ENCODE results near the gene ARID5B. TPM values are rescaled to one million over a fixed set of nuclear protein-coding genes. Genes with fewer than 3 reads are reported as not detected.
A peak's percentile ranks its signal among the peaks of the same experiment; 100 is the strongest.

The ARID5B gene
- total and polyA plus RNA-seq, 5 donors from 2014 or later = 58.1 to 169 (median 64.0) TPM

DNA sequence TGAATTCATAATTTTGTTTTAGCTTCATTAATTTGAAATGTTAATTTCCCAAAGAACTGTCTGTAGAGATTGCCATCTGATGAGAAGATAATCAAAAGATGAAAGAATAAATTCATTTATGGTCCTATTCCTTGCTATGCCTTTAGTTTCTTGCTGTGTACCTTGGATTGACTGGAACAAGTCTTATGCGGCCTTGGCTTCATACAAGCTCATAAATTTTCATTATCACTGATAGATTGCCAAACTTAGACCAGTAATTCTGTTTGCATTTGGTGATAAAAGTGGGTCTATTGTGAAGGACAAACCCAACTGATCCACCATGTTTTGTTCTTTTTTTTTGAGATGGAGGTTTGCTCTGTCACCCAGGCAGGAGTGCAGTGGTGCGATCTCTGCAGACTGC, 48.2 kb downstream of the ARID5B start:
- H3K36me3 ChIP-seq (ENCODE audit: control insufficient read depth, insufficient read depth, low read length) = peaks cover 64% of the 10 kb centered on the region
- no peaks in the 10 kb centered on the region for H3K27me3 ChIP-seq (ENCODE audit: control insufficient read depth, insufficient read depth, low read length)
- no peak overlapping the region for H3K27ac Mint-ChIP-seq
- no peaks in the 10 kb centered on the region for H3K9me3 ChIP-seq (ENCODE audit: control insufficient read depth in 2 of 2, low read length in 2 of 2)
- peaks cover 2% of the 10 kb centered on the region for H3K4me1 ChIP-seq (ENCODE audit: control insufficient read depth, insufficient read depth, low read length, poor library complexity, severe bottlenecking)
- no peak overlapping the region for H3K4me3 ChIP-seq (ENCODE audit: low read depth, low read length)
- no peaks in the 10 kb centered on the region for H3K9me3 Mint-ChIP-seq
- H3K4me3 Mint-ChIP-seq = no peak overlapping the region
- ATAC-seq (ENCODE audit: low read depth in 2 of 2) = no peak
- peaks cover 27 to 44% (median 31%) of the 10 kb centered on the region in 4 donors for H3K4me1 Mint-ChIP-seq
- H3K27ac ChIP-seq (ENCODE audit: insufficient read depth, low read length, poor library complexity, severe bottlenecking) = no peak overlapping the region
- no peaks in the 10 kb centered on the region for H3K27me3 Mint-ChIP-seq
- peaks cover 46% of the 10 kb centered on the region for H3K36me3 Mint-ChIP-seq
- no peak for DNase-seq

DNA sequence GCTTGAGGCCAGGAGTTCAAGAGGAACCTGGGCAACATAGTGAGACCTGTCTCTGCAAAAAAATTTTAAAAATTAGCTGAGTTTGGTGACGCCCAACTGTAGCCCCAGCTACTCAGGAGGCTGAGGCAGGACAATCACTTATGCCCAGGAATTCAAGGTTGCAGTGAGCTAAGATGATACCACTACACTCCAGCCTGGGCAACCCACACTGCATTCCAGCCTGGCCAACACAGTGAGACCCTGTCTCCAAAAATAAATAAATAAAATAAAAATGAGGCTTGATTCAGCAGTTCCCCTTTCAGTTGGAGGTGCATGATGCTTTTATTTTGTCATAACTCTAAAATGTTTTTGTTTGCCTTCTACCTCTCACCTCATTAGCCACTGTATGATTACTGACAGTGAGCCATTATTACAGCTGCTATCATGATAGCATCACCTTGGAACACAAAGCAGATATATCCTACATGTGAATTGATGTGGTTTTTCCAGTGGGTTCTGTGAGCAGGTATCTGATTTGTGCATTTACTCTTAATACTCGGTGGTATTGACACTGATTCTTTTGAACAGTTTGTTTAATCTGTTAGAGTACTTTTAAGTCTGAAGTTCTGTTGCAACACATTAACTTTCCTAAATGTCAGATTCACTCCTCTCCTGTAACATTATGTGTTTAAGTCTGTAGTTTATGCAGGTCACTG, 49.1 kb downstream of the ARID5B start:
- Histone ChIP-seq H3K9me3 (ENCODE audit: control insufficient read depth in 2 of 2, low read length in 2 of 2) (no peaks in the 10 kb centered on the region), H3K27me3 (ENCODE audit: control insufficient read depth, insufficient read depth, low read length) (no peaks in the 10 kb centered on the region), H3K27ac (ENCODE audit: insufficient read depth, low read length, poor library complexity, severe bottlenecking) (no peak overlapping the region), H3K4me1 (ENCODE audit: control insufficient read depth, insufficient read depth, low read length, poor library complexity, severe bottlenecking) (no peaks in the 10 kb centered on the region), H3K36me3 (ENCODE audit: control insufficient read depth, insufficient read depth, low read length) (peaks cover 63% of the 10 kb centered on the region), H3K4me3 (ENCODE audit: low read depth, low read length) (no peak overlapping the region)
- peaks cover 32 to 46% (median 34%) of the 10 kb centered on the region in 4 donors for H3K4me1 Mint-ChIP-seq
- H3K27me3 Mint-ChIP-seq = no peaks in the 10 kb centered on the region
- no peaks in the 10 kb centered on the region for H3K9me3 Mint-ChIP-seq
- H3K36me3 Mint-ChIP-seq = peaks cover 49% of the 10 kb centered on the region
- H3K4me3 Mint-ChIP-seq = peak overlapping the region in 1 of 4 donors; percentile 21
- DNase-seq (no peak), ATAC-seq (ENCODE audit: low read depth in 2 of 2) (no peak)
- H3K27ac Mint-ChIP-seq = peak overlapping the region in 2 of 3 donors; percentile 46 to 79

DNA sequence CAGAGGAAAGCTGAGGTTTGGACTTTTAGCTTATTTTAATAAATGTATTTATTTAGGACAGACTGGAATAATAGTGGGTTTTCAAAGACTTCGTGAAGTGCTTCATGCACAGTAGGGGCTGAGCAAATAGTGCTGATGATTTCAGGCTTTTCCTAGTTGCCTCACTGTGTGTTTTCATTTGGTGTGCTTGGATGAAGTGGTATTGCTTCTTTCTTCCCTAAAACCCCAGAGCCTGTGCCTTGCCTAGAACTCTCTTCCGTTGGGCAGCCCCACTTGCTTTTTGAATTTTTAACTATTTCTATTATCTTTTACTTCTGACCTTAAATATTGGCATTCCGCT, 49.6 kb downstream of the ARID5B start:
- Mint-ChIP-seq H3K4me3 (peak overlapping the region in 1 of 4 donors; percentile 21), H3K4me1 (peaks cover 33 to 49% (median 35%) of the 10 kb centered on the region in 4 donors), H3K27ac (peak overlapping the region in 1 of 3 donors; percentile 46), H3K27me3 (no peaks in the 10 kb centered on the region), H3K9me3 (no peaks in the 10 kb centered on the region), H3K36me3 (peaks cover 49% of the 10 kb centered on the region)
- H3K27me3 ChIP-seq (ENCODE audit: control insufficient read depth, insufficient read depth, low read length) = no peaks in the 10 kb centered on the region
- no peak for DNase-seq
- no peak overlapping the region for H3K4me3 ChIP-seq (ENCODE audit: low read depth, low read length)
- no peaks in the 10 kb centered on the region for H3K4me1 ChIP-seq (ENCODE audit: control insufficient read depth, insufficient read depth, low read length, poor library complexity, severe bottlenecking)
- no peak for ATAC-seq (ENCODE audit: low read depth in 2 of 2)
- no peaks in the 10 kb centered on the region for H3K9me3 ChIP-seq (ENCODE audit: control insufficient read depth in 2 of 2, low read length in 2 of 2)
- H3K36me3 ChIP-seq (ENCODE audit: control insufficient read depth, insufficient read depth, low read length) = peaks cover 63% of the 10 kb centered on the region
- H3K27ac ChIP-seq (ENCODE audit: insufficient read depth, low read length, poor library complexity, severe bottlenecking) = no peak overlapping the region

DNA sequence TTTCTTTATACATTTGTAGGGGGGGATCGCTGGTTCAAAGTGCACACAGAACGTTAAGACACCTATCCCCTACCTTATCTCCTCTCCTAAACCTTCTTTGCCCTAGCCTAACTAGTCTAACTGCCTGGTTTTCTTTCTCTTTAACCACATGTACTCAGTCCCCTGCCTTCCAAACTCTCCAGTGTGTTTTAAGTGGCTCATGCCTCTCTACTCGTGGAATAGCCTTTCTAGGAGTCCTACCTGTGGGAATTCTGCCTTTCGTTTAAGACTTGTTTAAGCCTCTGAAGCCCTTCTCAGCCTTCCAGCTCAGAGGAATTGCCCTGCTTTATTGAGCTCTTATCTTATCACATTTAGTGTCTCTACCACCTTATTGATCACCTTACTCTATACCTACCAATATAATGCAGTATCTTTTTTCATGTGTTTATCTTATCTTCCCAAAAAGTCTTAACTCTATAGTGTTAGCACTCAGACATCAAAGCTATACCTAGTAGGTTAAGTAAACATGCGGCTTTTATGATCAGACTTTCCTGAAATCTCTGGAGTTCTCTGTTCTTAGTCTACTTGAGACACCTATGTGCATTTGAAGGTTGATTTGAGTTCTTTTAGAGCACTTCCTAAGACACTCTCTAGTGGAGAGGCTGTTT, 50.7 kb downstream of the ARID5B start:
- Histone ChIP-seq H3K27ac (ENCODE audit: insufficient read depth, low read length, poor library complexity, severe bottlenecking) (no peak overlapping the region), H3K27me3 (ENCODE audit: control insufficient read depth, insufficient read depth, low read length) (no peaks in the 10 kb centered on the region), H3K4me1 (ENCODE audit: control insufficient read depth, insufficient read depth, low read length, poor library complexity, severe bottlenecking) (no peaks in the 10 kb centered on the region), H3K9me3 (ENCODE audit: control insufficient read depth in 2 of 2, low read length in 2 of 2) (no peaks in the 10 kb centered on the region), H3K36me3 (ENCODE audit: control insufficient read depth, insufficient read depth, low read length) (peaks cover 54% of the 10 kb centered on the region), H3K4me3 (ENCODE audit: low read depth, low read length) (no peak overlapping the region)
- DNase-seq = no peak
- no peak overlapping the region for H3K4me3 Mint-ChIP-seq
- peak overlapping the region; percentile 4 to 53 (median 14) for H3K27ac Mint-ChIP-seq
- H3K9me3 Mint-ChIP-seq = no peaks in the 10 kb centered on the region
- H3K4me1 Mint-ChIP-seq = peaks cover 33 to 53% (median 43%) of the 10 kb centered on the region in 4 donors
- peaks cover 53% of the 10 kb centered on the region for H3K36me3 Mint-ChIP-seq
- ATAC-seq (ENCODE audit: low read depth in 2 of 2) = no peak
- H3K27me3 Mint-ChIP-seq = no peaks in the 10 kb centered on the region

DNA sequence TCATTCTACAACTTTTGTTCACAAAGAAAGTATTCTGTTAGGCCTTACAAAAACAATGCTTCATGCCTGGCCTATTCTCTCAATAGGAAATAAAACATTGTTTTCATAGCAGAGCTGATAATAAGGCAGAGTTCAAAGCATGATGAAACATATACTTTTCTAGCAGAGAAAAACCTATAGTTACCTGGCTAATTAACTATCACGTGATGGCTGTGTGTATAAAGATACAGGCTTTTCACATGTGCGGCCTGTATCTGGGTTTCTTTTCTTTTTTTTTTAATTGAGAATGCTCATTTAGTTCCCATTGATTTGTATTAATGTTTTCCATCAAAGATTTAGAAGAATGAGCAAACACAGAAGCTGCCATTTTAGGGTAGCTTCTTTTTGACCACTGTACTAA, 51.7 kb downstream of the ARID5B start:
- H3K4me3 ChIP-seq (ENCODE audit: low read depth, low read length) = no peak overlapping the region
- no peaks in the 10 kb centered on the region for H3K9me3 ChIP-seq (ENCODE audit: control insufficient read depth in 2 of 2, low read length in 2 of 2)
- H3K27ac ChIP-seq (ENCODE audit: insufficient read depth, low read length, poor library complexity, severe bottlenecking) = no peak overlapping the region
- DNase-seq (no peak), ATAC-seq (ENCODE audit: low read depth in 2 of 2) (no peak)
- no peaks in the 10 kb centered on the region for H3K27me3 ChIP-seq (ENCODE audit: control insufficient read depth, insufficient read depth, low read length)
- H3K4me1 ChIP-seq (ENCODE audit: control insufficient read depth, insufficient read depth, low read length, poor library complexity, severe bottlenecking) = no peaks in the 10 kb centered on the region
- Mint-ChIP-seq H3K36me3 (peaks cover 50% of the 10 kb centered on the region), H3K9me3 (no peaks in the 10 kb centered on the region), H3K27me3 (no peaks in the 10 kb centered on the region), H3K4me1 (peaks cover 38 to 59% (median 43%) of the 10 kb centered on the region in 4 donors), H3K4me3 (no peak overlapping the region), H3K27ac (peak overlapping the region in 1 of 3 donors; percentile 14)
- peaks cover 51% of the 10 kb centered on the region for H3K36me3 ChIP-seq (ENCODE audit: control insufficient read depth, insufficient read depth, low read length)

DNA sequence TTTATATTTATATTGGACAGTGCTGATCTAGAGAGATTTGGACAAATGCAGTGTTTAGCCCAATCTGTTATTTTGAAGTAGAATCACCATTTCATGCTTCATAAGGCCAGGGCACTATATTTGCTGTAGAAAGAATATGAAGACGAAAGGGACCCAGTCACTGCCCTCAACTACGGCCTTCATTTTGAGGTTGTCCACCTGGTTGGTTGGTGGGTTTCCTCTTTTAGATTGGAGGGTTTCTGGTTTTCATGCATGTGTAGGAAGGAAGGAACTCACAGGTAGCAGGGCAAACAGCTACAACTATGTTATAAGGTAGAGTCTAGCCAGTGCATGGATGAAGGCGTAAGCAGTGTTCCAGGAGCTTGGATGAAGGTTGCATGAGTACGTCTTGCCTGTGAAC, 56.3 kb downstream of the ARID5B start:
- peaks cover 35% of the 10 kb centered on the region for H3K36me3 Mint-ChIP-seq
- H3K27me3 ChIP-seq (ENCODE audit: control insufficient read depth, insufficient read depth, low read length) = no peaks in the 10 kb centered on the region
- no peak overlapping the region for H3K4me3 ChIP-seq (ENCODE audit: low read depth, low read length)
- H3K27me3 Mint-ChIP-seq = no peaks in the 10 kb centered on the region
- H3K27ac Mint-ChIP-seq = peak overlapping the region; percentile 41 to 60 (median 46)
- H3K9me3 Mint-ChIP-seq = no peaks in the 10 kb centered on the region
- H3K27ac ChIP-seq (ENCODE audit: insufficient read depth, low read length, poor library complexity, severe bottlenecking) = no peak overlapping the region
- no peak overlapping the region for H3K4me3 Mint-ChIP-seq
- H3K4me1 Mint-ChIP-seq = peaks cover 32 to 75% (median 56%) of the 10 kb centered on the region in 4 donors
- peaks cover 21% of the 10 kb centered on the region for H3K36me3 ChIP-seq (ENCODE audit: control insufficient read depth, insufficient read depth, low read length)
- H3K4me1 ChIP-seq (ENCODE audit: control insufficient read depth, insufficient read depth, low read length, poor library complexity, severe bottlenecking) = peaks cover 22% of the 10 kb centered on the region
- ATAC-seq (ENCODE audit: low read depth in 2 of 2) (no peak), DNase-seq (no peak)
- no peaks in the 10 kb centered on the region for H3K9me3 ChIP-seq (ENCODE audit: control insufficient read depth in 2 of 2, low read length in 2 of 2)

DNA sequence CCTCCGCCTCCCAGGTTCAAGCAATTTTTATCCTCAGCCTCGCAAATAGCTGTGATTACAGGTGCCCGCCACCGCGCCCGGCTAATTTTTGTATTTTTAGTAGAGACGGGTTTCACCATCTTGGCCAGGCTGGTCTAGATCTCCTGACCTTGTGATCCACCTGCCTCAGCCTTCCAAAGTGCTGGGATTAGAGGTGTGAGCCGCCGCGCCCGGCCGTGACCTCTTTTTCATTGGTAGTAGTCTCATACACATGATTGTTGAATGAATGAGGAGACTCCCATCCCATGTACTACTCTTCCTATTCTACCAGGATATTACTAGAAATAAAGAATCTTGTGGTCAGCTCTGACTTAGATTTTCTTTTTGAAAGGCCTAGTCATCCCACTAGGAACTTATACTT, 56.8 kb downstream of the ARID5B start:
- ATAC-seq (ENCODE audit: low read depth in 2 of 2) (no peak), DNase-seq (no peak)
- Mint-ChIP-seq H3K4me1 (peaks cover 28 to 75% (median 56%) of the 10 kb centered on the region in 4 donors), H3K27me3 (no peaks in the 10 kb centered on the region), H3K27ac (peak overlapping the region in 2 of 3 donors; percentile 41 to 46), H3K4me3 (no peak overlapping the region), H3K9me3 (no peaks in the 10 kb centered on the region), H3K36me3 (peaks cover 36% of the 10 kb centered on the region)
- Histone ChIP-seq H3K36me3 (ENCODE audit: control insufficient read depth, insufficient read depth, low read length) (peaks cover 25% of the 10 kb centered on the region), H3K27me3 (ENCODE audit: control insufficient read depth, insufficient read depth, low read length) (no peaks in the 10 kb centered on the region), H3K9me3 (ENCODE audit: control insufficient read depth in 2 of 2, low read length in 2 of 2) (no peaks in the 10 kb centered on the region), H3K27ac (ENCODE audit: insufficient read depth, low read length, poor library complexity, severe bottlenecking) (no peak overlapping the region), H3K4me3 (ENCODE audit: low read depth, low read length) (no peak overlapping the region), H3K4me1 (ENCODE audit: control insufficient read depth, insufficient read depth, low read length, poor library complexity, severe bottlenecking) (peaks cover 28% of the 10 kb centered on the region)
